ENCODE measurements around the gene RHOBTB3. TPM values are rescaled to one million over a fixed set of nuclear protein-coding genes. Genes with fewer than 3 reads are reported as not detected.

Gene RHOBTB3
- total and polyA plus RNA-seq, 10 of the 15 experiments (the other 5 are each of a cell fraction or from before 2014, with no cell fraction given), result 3.6 to 42.8 (median 8.4) TPM

DNA sequence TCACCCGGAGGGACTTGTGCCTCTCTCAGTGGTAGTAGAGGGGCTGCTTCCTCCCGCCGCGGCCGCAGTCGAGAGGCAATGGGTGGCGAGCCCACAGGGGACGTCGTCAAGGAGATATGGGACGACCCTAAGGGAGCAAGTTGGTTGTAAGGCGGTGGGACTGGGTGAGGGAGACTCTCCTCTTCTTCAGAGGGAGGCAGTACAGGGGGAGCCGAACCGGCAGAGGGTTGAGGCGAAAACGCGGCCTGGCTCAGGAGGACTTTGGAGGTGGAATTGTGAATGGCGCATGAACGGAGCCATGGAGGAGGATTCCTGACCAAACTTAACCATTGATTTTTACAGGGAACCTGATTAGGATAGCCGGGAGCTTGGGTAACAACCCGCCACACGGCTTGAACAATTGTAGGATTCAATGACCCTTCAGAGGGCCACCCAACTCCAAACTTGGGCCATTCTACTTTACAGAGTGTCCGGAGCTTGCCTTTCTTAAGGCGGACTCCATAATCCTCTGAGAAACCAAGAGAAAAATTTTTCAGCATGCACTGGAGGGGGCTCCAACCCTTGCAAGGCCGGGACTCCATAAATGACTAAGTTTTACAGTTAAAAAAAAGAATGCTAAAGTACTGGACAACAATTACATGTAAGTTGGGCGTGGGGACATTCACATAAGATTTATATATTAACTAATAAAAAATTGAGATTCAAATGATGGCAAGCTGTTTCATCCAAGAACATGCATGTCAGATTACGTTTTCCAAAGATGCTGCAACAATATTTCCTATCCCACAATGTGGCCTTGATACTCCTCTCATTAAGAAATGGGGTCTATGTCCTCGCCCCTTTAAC, 19.4 kb upstream of the RHOBTB3 start (continued):
- TF ChIP-seq GABPA (IDR thresholded peaks at IDR 0.05; ENCODE audit: low read depth) (no peak), PML (IDR thresholded peaks at IDR 0.05; ENCODE audit: low read length) (no peak), TARDBP (IDR thresholded peaks at IDR 0.05; ENCODE audit: borderline replicate concordance) (no peak)

DNA sequence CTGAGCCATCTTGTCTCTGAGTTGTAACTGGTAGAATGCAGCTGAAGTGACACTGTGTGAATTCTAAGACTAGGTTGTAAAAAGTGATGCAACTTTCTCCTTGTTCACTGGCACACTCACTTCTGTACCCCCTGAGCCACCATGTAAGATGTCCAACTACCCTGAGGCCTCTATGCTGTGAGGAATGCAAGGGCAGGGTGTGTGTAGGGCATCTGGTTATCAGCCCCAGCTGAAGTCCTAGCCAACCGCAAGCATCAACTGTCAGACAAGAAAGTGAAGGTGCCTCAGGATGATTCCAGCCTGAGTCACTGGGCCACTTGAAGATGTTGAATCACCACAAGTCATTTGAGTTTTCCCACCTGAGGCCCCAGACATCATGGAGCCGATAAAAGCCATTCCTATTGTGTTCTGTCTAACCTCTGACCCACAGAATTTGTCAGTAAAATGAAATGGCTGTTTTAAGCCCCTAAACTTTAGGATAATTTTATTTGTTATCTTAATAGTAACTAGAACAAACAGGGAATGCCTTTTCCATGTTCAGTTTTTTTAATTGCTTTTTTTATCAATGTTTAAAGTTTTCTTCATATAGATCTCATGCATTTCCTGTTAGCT, 18.7 kb upstream of the RHOBTB3 start:
- Histone ChIP-seq H3K4me1 (ENCODE audit: control insufficient read depth, insufficient read depth, low read length) (peaks cover 8% of the 10 kb centered on the region), H2AFZ (ENCODE audit: control insufficient read depth, low read depth, low read length) (no peak overlapping the region), H3K36me3 (ENCODE audit: control insufficient read depth in 2 of 2, insufficient read depth in 2 of 2, low read length in 1 of 2) (no peaks in the 10 kb centered on the region), H3K27me3 (replicated peaks in 1 of 2; ENCODE audit: control insufficient read depth in 2 of 2, insufficient read depth in 2 of 2, low read length in 1 of 2) (no peaks in the 10 kb centered on the region), H3K9ac (ENCODE audit: control insufficient read depth, insufficient read depth, low read length) (no peak overlapping the region), H3K27ac (ENCODE audit: control insufficient read depth, insufficient read depth) (no peak overlapping the region), H3K79me2 (ENCODE audit: control insufficient read depth, insufficient read depth, low read length) (no peaks in the 10 kb centered on the region), H3K9me3 (replicated peaks; ENCODE audit: control insufficient read depth, insufficient read depth, low read length) (no peaks in the 10 kb centered on the region; the same call in 2 of the 3 replicates), H4K20me1 (ENCODE audit: control insufficient read depth, insufficient read depth) (no peaks in the 10 kb centered on the region), H3K4me2 (ENCODE audit: control insufficient read depth, insufficient read depth) (no peak overlapping the region), H3K4me3 (no peak overlapping the region)
- ChIA-PET POLR2A (no interaction called here), SMC1A (ENCODE audit: uncharacterized antibody, unreplicated experiment) (no interaction called here), RAD21 (ENCODE audit: unreplicated experiment) (no interaction called here), CTCF (interaction anchor here (1.0 kb wide), 1 partner anchor 48 kb away, joined by 7 read pairs; no protein-coding TSS in a partner anchor)
- WGBS (ENCODE audit: insufficient coverage, insufficient replicate concordance, low lambda C conversion rate, missing lambda C conversion rate), result 58% methylated on average over 2 of the region's 2 CpGs
- in situ Hi-C loops (cut with MboI) (no loop called here), intact Hi-C loops (cut with micrococcal nuclease; ENCODE audit: unreplicated experiment) (no loop called here)
- DNase-seq (ENCODE audit: low read depth, low spot score) (no peak), ATAC-seq (peak; percentile 13; the same call in 2 of the 3 replicates), FAIRE-seq (no peak)
- no TSS peak for BruUV-seq (replicated peaks)
- TF ChIP-seq SREBF2 (IDR thresholded peaks at IDR 0.05; ENCODE audit: low read length), result no peak
- no peak for TF ChIP-seq ZBTB33 (IDR thresholded peaks at IDR 0.05)
- no peak for TF ChIP-seq RUNX3 (IDR thresholded peaks at IDR 0.05; ENCODE audit: low read length)
- TF ChIP-seq SRF (IDR thresholded peaks at IDR 0.05; ENCODE audit: low read depth in 2 of 2, low read length in 2 of 2), result no peak
- TF ChIP-seq, protein P1, sequence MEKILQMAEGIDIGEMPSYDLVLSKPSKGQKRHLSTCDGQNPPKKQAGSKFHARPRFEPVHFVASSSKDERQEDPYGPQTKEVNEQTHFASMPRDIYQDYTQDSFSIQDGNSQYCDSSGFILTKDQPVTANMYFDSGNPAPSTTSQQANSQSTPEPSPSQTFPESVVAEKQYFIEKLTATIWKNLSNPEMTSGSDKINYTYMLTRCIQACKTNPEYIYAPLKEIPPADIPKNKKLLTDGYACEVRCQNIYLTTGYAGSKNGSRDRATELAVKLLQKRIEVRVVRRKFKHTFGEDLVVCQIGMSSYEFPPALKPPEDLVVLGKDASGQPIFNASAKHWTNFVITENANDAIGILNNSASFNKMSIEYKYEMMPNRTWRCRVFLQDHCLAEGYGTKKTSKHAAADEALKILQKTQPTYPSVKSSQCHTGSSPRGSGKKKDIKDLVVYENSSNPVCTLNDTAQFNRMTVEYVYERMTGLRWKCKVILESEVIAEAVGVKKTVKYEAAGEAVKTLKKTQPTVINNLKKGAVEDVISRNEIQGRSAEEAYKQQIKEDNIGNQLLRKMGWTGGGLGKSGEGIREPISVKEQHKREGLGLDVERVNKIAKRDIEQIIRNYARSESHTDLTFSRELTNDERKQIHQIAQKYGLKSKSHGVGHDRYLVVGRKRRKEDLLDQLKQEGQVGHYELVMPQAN (conservative IDR thresholded peaks at IDR 0.05), result no peak
- TF ChIP-seq NRF1 (conservative IDR thresholded peaks at IDR 0.05; ENCODE audit: low read depth, low read length), result no peak
- TF ChIP-seq, protein P2, sequence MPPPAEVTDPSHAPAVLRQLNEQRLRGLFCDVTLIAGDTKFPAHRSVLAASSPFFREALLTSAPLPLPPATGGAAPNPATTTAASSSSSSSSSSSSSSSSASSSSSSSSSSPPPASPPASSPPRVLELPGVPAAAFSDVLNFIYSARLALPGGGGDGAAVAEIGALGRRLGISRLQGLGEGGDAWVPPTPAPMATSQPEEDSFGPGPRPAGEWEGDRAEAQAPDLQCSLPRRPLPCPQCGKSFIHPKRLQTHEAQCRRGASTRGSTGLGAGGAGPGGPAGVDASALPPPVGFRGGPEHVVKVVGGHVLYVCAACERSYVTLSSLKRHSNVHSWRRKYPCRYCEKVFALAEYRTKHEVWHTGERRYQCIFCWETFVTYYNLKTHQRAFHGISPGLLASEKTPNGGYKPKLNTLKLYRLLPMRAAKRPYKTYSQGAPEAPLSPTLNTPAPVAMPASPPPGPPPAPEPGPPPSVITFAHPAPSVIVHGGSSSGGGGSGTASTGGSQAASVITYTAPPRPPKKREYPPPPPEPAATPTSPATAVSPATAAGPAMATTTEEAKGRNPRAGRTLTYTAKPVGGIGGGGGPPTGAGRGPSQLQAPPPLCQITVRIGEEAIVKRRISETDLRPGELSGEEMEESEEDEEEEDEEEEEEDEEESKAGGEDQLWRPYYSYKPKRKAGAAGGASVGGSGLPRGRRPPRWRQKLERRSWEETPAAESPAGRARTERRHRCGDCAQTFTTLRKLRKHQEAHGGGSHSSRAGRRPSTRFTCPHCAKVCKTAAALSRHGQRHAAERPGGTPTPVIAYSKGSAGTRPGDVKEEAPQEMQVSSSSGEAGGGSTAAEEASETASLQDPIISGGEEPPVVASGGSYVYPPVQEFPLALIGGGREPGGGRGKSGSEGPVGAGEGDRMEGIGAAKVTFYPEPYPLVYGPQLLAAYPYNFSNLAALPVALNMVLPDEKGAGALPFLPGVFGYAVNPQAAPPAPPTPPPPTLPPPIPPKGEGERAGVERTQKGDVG (CRISPR knock-in tag; IDR thresholded peaks at IDR 0.05), result no peak
- TF ChIP-seq ZNF384 (IDR thresholded peaks at IDR 0.05; ENCODE audit: borderline replicate concordance, low read depth, low read length), result no peak
- TF ChIP-seq MLLT1 (IDR thresholded peaks at IDR 0.05), result no peak
